Kidney epithelial cell (primary cell): Measurements from ENCODE around the gene CHTOP. TPM values are rescaled to one million over a fixed set of nuclear protein-coding genes. Genes with fewer than 3 reads are reported as not detected.

Experiments used
- DNase-seq: peaks from one replicate; pipeline ENCODE4 v3.0.0-alpha.2; 2010; ENCODE audit warnings: low read depth
- H3K27me3 ChIP-seq: 2 replicates; pipeline ENCODE4 v1.6.0; 2011; ENCODE audit warnings: low read length; ENCODE audit not compliant: control insufficient read depth, insufficient read depth
- H3K36me3 ChIP-seq: 2 replicates; pipeline ENCODE4 v1.5.1; 2011; ENCODE audit warnings: low read length; ENCODE audit not compliant: control insufficient read depth, insufficient read depth
- H3K4me3 ChIP-seq: 2 replicates; pipeline ENCODE4 v1.5.1; 2011; ENCODE audit warnings: low read depth, mild to moderate bottlenecking, control low read depth, low read length
- total RNA-seq: library from RNA; depleted of rRNA; stranded (reverse); fragments of >200 nt; gene quantifications from 2 replicates; pipeline ENCODE4 v1.2.3, GENCODE V29; 2015
- TF ChIP-seq, protein P1 (sequence below): IDR thresholded peaks from 2 replicates; pipeline ENCODE4 v1.5.1; 2011; ENCODE audit warnings: mild to moderate bottlenecking, moderate library complexity, low read length, control low read depth, inconsistent platforms; ENCODE audit not compliant: insufficient read depth, poor library complexity, severe bottlenecking

The CHTOP gene
- total RNA-seq, 1 donor from 2014 or later, result 58.1 TPM

DNA sequence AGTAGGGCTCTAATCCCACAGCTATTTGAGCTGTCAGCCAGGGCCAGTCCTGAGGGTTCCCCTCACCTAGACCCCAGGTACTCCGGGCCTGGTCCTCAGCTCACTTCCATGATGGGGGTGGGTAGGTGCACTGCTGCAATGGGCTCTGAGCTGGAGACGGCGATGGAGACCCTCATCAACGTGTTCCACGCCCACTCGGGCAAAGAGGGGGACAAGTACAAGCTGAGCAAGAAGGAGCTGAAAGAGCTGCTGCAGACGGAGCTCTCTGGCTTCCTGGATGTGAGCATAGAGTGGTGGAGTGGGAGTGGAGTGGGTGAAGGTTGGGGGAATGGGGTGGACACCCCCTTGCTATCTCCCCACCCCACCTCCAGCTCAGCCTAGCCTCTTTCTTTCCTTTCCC lies 3.5 kb upstream of the CHTOP start:
- Histone ChIP-seq H3K4me3 (no peak overlapping the region), H3K27me3 (no peaks in the 10 kb centered on the region), H3K36me3 (no peaks in the 10 kb centered on the region)
- TF ChIP-seq, protein P1, sequence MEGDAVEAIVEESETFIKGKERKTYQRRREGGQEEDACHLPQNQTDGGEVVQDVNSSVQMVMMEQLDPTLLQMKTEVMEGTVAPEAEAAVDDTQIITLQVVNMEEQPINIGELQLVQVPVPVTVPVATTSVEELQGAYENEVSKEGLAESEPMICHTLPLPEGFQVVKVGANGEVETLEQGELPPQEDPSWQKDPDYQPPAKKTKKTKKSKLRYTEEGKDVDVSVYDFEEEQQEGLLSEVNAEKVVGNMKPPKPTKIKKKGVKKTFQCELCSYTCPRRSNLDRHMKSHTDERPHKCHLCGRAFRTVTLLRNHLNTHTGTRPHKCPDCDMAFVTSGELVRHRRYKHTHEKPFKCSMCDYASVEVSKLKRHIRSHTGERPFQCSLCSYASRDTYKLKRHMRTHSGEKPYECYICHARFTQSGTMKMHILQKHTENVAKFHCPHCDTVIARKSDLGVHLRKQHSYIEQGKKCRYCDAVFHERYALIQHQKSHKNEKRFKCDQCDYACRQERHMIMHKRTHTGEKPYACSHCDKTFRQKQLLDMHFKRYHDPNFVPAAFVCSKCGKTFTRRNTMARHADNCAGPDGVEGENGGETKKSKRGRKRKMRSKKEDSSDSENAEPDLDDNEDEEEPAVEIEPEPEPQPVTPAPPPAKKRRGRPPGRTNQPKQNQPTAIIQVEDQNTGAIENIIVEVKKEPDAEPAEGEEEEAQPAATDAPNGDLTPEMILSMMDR, result no peak
- DNase-seq, result no peak

DNA sequence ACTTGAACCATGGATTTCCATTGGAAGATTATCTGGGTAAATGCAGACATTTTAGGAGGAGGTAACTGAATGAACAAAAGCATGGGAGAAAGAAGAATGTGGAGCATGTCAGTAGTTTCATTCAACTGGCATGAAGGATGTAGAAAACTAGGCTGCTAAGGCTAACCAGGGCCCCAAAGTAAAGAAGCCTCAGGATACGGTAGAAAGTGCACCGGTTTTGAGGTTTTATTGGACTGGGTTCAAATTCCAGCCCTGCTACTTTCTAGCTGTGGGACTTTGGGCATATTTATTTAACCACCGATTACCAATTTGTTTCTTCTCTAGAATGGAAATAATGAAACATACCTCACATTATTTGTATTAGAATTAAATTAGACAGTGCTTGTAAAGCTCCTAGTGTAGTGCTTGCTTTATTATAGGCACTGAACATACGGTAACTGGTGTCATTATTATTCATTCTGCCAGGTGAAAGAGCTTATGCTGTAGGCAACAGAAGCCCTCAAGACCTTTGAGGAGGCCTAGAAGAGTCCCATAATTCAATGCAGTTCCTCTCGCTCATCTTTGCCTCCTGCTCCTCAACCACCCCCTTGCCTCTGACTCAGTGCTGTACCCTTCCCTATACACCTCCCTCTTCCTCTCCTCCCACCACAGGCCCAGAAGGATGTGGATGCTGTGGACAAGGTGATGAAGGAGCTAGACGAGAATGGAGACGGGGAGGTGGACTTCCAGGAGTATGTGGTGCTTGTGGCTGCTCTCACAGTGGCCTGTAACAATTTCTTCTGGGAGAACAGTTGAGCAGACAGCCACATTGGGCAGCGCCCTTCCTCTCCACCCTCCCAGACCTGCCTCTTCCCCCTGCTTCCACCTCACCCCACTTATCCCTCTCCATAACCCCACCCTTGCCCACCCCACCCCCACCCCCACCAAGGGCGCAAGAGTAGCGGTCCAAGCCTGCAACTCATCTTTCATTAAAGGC lies 2.5 kb upstream of the CHTOP start:
- Histone ChIP-seq H3K36me3 (no peaks in the 10 kb centered on the region), H3K27me3 (no peaks in the 10 kb centered on the region), H3K4me3 (no peak overlapping the region)
- no peak for DNase-seq
- TF ChIP-seq, protein P1, result no peak

DNA sequence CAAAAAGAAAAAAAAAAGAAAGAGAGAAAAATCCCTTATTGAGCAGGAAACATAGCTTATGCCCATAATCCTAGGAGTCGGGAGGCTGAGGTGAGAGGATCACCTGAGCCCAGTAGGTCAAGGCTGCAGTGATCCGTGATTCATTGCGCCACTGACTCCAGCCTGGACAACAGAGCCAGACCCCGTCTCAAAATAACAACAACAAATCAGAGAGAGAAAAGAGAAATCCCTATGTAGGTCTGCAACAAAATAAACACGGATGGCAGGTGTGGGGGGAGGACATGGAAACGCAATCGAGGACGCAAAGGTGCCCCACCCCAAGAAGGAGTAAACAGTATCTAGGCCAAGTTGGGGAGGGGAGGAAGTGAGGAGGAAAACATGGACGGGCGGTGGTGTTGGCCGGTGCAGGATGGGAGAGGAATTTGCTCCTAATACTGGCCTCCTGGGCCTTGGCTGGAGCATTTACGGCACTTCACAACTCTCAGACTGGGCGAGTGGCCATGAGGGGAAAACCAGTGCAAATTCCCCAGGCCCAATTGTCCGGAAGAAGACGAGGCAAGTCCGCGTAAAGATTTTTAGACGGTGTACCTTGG lies 609 bp upstream of the CHTOP start:
- Histone ChIP-seq H3K36me3 (peaks cover 5% of the 10 kb centered on the region), H3K4me3 (peak overlapping the region; percentile 17), H3K27me3 (no peaks in the 10 kb centered on the region)
- TF ChIP-seq, protein P1, result no peak
- no peak for DNase-seq

DNA sequence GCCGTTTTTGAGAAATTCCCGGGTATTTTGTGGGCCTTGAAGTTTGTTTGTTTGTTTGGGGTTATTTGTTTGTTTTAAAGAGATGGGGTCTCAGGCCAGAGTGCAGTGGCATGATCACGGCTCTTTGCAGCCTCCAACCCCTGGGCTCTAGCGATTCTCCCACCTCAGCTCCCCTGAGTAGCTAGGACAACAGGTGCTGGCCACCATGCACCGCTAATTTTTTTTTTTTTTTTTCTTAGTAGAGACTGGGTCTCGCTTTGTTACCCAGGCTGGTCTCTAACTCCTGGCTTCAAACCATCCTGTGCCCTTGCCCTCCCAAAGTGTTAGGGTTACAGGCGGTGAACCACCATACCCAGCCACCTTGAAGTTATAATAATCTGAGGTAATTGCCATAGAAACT lies 2.0 kb downstream of the CHTOP start:
- Histone ChIP-seq H3K27me3 (no peaks in the 10 kb centered on the region), H3K36me3 (peaks cover 5% of the 10 kb centered on the region), H3K4me3 (no peak overlapping the region)
- TF ChIP-seq, protein P1, result no peak
- no peak for DNase-seq

DNA sequence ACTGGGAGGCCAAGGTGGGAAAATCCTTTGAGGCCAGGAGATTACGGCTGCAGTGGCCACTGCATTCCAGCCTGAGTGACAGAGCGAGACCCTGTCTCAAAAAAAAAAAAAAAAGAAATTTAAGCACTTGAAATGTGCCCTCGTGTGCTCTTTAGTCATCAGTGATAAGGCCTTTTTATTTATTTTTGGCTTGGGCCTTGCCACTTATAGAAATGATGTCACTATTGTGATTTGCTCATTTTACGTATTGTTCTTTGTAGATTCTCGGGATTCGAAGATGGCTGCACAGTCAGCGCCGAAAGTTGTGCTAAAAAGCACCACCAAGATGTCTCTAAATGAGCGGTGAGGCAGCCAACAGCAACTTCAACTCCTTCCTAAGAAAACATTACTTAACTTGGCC lies 2.4 kb downstream of the CHTOP start:
- Histone ChIP-seq H3K36me3 (peaks cover 5% of the 10 kb centered on the region), H3K4me3 (no peak overlapping the region), H3K27me3 (no peaks in the 10 kb centered on the region)
- DNase-seq, result no peak
- TF ChIP-seq, protein P1, result no peak
